ENCODE data around the gene OGT. TPM values are rescaled to one million over a fixed set of nuclear protein-coding genes. Genes with fewer than 3 reads are reported as not detected.

OGT gene
- total RNA-seq, 4 donors from 2014 or later = 175 to 256 (median 231) TPM

DNA sequence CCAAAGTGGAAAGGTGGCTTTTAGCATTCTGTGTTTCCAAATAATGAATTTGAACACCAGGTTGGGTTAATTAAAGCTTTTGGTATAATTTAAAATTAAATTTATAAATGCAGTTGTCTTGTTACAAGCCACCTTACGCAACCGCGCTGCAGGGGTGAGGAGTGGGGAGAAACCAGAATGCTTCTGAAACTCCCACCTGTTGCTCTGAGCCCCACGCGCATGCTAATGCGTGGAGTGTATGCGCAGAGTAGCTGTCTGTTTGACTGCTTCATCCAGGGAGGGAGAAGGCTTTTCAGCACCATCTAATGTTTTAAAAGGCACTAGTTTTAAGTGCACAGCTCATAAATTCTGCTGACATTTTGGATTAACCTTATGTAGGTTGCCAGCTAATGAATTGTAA lies 12.5 kb downstream of the OGT start:
- TF ChIP-seq POLR2A (IDR thresholded peaks at IDR 0.05) = no peak
- TF ChIP-seq, protein P1, sequence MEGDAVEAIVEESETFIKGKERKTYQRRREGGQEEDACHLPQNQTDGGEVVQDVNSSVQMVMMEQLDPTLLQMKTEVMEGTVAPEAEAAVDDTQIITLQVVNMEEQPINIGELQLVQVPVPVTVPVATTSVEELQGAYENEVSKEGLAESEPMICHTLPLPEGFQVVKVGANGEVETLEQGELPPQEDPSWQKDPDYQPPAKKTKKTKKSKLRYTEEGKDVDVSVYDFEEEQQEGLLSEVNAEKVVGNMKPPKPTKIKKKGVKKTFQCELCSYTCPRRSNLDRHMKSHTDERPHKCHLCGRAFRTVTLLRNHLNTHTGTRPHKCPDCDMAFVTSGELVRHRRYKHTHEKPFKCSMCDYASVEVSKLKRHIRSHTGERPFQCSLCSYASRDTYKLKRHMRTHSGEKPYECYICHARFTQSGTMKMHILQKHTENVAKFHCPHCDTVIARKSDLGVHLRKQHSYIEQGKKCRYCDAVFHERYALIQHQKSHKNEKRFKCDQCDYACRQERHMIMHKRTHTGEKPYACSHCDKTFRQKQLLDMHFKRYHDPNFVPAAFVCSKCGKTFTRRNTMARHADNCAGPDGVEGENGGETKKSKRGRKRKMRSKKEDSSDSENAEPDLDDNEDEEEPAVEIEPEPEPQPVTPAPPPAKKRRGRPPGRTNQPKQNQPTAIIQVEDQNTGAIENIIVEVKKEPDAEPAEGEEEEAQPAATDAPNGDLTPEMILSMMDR (IDR thresholded peaks at IDR 0.05) = no peak
- no peak for TF ChIP-seq EP300 (IDR thresholded peaks at IDR 0.05)
- no peak overlapping the region for H3K4me3 ChIP-seq
- peaks cover 0 to 5% of the 10 kb centered on the region in 2 donors for H3K27me3 ChIP-seq
- DNase-seq (ENCODE audit: low spot score in 2 of 2) = no peak
- peaks cover 0 to 46% (median 3%) of the 10 kb centered on the region in 4 donors for H3K4me1 ChIP-seq
- H3K36me3 ChIP-seq = peaks cover 0 to 30% (median 0%) of the 10 kb centered on the region in 3 donors
- no peak overlapping the region for H3K27ac ChIP-seq
- no peaks in the 10 kb centered on the region for H3K9me3 ChIP-seq
- 73 to 81% methylated on average over 7 of the region's 7 CpGs for WGBS, 2 donors

- Histone ChIP-seq H3K36me3 (peaks cover 0 to 35% (median 0%) of the 10 kb centered on the region in 3 donors), H3K27ac (no peak overlapping the region), H3K4me1 (peaks cover 0 to 33% (median 0%) of the 10 kb centered on the region in 4 donors), H3K4me3 (no peak overlapping the region), H3K9me3 (no peaks in the 10 kb centered on the region), H3K27me3 (peaks cover 0 to 5% of the 10 kb centered on the region in 2 donors)
- no peak for TF ChIP-seq POLR2A (IDR thresholded peaks at IDR 0.05)
- TF ChIP-seq, protein P1 (IDR thresholded peaks at IDR 0.05) = no peak
- no peak for TF ChIP-seq EP300 (IDR thresholded peaks at IDR 0.05)
- no peak for DNase-seq (ENCODE audit: low spot score in 2 of 2)
- WGBS, 2 donors = 94 to 100% methylated on average over 5 to 13 of the region's 13 CpGs
Observed at GRCh38 chrX:71546879-71547278, 14.0 kb downstream of the OGT start.

DNA sequence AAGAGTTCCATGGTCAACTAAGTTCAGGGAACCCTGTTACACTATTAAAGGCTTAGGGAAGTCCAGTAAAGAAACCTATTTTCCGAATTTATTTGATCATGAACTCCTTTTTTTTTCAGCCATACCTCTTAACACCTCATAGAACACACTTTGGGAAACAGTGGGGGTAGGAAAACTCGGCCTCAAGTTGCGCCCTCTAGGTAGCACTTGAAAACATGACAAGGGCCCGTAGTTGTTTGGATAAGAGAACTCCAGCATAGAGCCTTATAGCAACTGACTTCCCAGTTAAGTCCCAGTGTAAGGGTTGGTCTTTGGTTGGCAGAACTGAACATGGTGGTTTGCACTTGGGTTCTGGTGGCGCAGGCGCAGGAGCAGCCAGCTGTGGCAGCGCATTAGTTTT lies 14.4 kb downstream of the OGT start:
- H3K27me3 ChIP-seq = peaks cover 0 to 5% of the 10 kb centered on the region in 2 donors
- WGBS, 2 donors = 86 to 96% methylated on average over 6 to 7 of the region's 7 CpGs
- no peaks in the 10 kb centered on the region for H3K9me3 ChIP-seq
- no peak for DNase-seq (ENCODE audit: low spot score in 2 of 2)
- no peak overlapping the region for H3K4me3 ChIP-seq
- peaks cover 0 to 37% (median 0%) of the 10 kb centered on the region in 3 donors for H3K36me3 ChIP-seq
- no peak overlapping the region for H3K27ac ChIP-seq
- H3K4me1 ChIP-seq = peaks cover 0 to 28% (median 0%) of the 10 kb centered on the region in 4 donors
- TF ChIP-seq, protein P1 (IDR thresholded peaks at IDR 0.05) = no peak
- TF ChIP-seq POLR2A (IDR thresholded peaks at IDR 0.05) (no peak), EP300 (IDR thresholded peaks at IDR 0.05) (no peak)

- Histone ChIP-seq H3K36me3 (peaks cover 0 to 44% (median 0%) of the 10 kb centered on the region in 3 donors), H3K27ac (no peak overlapping the region), H3K4me1 (peaks cover 0 to 5% (median 0%) of the 10 kb centered on the region in 4 donors), H3K27me3 (no peaks in the 10 kb centered on the region), H3K4me3 (no peak overlapping the region), H3K9me3 (no peaks in the 10 kb centered on the region)
- TF ChIP-seq, protein P1 (IDR thresholded peaks at IDR 0.05) = no peak
- TF ChIP-seq EP300 (IDR thresholded peaks at IDR 0.05) (no peak), POLR2A (IDR thresholded peaks at IDR 0.05) (no peak)
- 73 to 83% methylated on average over 1 of the region's 1 CpG for WGBS, 2 donors
- DNase-seq (ENCODE audit: low spot score in 2 of 2) = no peak
Observed at GRCh38 chrX:71549986-71550385, 17.1 kb downstream of the OGT start.

DNA sequence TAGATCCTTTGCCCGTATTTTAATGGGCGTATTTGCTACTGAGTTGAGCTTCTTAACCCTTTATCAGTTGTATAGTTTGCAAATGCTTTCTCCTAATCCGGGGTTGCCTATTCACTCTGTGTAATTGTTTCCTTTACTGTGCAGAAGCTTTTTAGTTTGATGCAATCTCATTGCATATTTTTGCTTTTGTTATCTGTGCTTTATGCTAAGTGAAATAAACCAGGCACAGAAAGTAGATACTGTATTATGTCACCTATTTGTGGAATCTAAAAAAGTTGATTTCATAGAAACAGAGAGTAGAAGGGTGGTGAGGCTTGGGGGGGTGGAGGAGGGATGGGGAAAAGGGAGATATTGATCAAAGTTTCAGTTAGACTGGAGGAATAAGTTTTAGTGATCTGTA lies 17.7 kb downstream of the OGT start:
- 71 to 87% methylated on average over 3 of the region's 3 CpGs for whole genome bisulfite sequencing, 2 donors
- no peak overlapping the region for H3K27ac ChIP-seq
- no peaks in the 10 kb centered on the region for H3K9me3 ChIP-seq
- H3K36me3 ChIP-seq = peaks cover 0 to 50% (median 0%) of the 10 kb centered on the region in 3 donors
- H3K4me3 ChIP-seq = no peak overlapping the region
- no peaks in the 10 kb centered on the region for H3K4me1 ChIP-seq
- no peaks in the 10 kb centered on the region for H3K27me3 ChIP-seq
- TF ChIP-seq POLR2A (IDR thresholded peaks at IDR 0.05) (no peak), EP300 (IDR thresholded peaks at IDR 0.05) (no peak)
- TF ChIP-seq, protein P1 (IDR thresholded peaks at IDR 0.05) = no peak
- DNase-seq (ENCODE audit: low spot score in 2 of 2) = no peak

Measured in tibial nerve (tissue), 4 donors.